HG03457 (cell line): ENCODE results near the gene SH2D3A.
"Not testable (repeated sequence)": the region's sequence is repeated elsewhere in the genome, so short reads cannot be mapped to it uniquely, and the experiment has no call there.

Experiments used
- ATAC-seq: cut with Tn5 transposase; IDR thresholded peaks from one replicate; pipeline ENCODE4 v1.9.1; 2021; ENCODE audit warnings: moderate number of reproducible peaks; ENCODE audit not compliant: unreplicated experiment

Gene SH2D3A

GRCh38 chr19:6762253-6762797, 4.9 kb downstream of the SH2D3A start:
- ATAC-seq = not testable (repeated sequence)

GRCh38 chr19:6761053-6761676, 6.1 kb downstream of the SH2D3A start:
- no peak for ATAC-seq

GRCh38 chr19:6760606-6761005, 6.6 kb downstream of the SH2D3A start:
- ATAC-seq = no peak

GRCh38 chr19:6754653-6755463, 12.4 kb downstream of the SH2D3A start:
- ATAC-seq = no peak

- no peak for ATAC-seq
These were observed 13.1 kb downstream of the SH2D3A start for GRCh38 chr19:6754136-6754535.

GRCh38 chr19:6753178-6754031, 13.8 kb downstream of the SH2D3A start:
- no peak for ATAC-seq

- no peak for ATAC-seq
These were observed 14.7 kb downstream of the SH2D3A start for GRCh38 chr19:6752256-6753177.

- no peak for ATAC-seq
These were observed 16.0 kb downstream of the SH2D3A start for GRCh38 chr19:6751189-6751588.

GRCh38 chr19:6750062-6750461, 17.2 kb downstream of the SH2D3A start:
- no peak for ATAC-seq

GRCh38 chr19:6748543-6748942, 18.7 kb downstream of the SH2D3A start:
- ATAC-seq = not testable (repeated sequence)

GRCh38 chr19:6745965-6746364, 21.3 kb downstream of the SH2D3A start:
- no peak for ATAC-seq

GRCh38 chr19:6744381-6745301, 22.6 kb downstream of the SH2D3A start:
- ATAC-seq = no peak

- ATAC-seq = no peak
These were observed 23.4 kb downstream of the SH2D3A start for GRCh38 chr19:6743714-6744380.

GRCh38 chr19:6743066-6743465, 24.2 kb downstream of the SH2D3A start:
- ATAC-seq = no peak

- no peak for ATAC-seq
These were observed 26.5 kb downstream of the SH2D3A start for GRCh38 chr19:6740589-6741343.

GRCh38 chr19:6739883-6740588, 27.2 kb downstream of the SH2D3A start:
- ATAC-seq = no peak

GRCh38 chr19:6739390-6739882, 27.8 kb downstream of the SH2D3A start, which contains the start of gene TRIP10:
TSS of gene TRIP10 (plus strand) at chr19:6739680. CDS start at chr19:6739762, 82 bp downstream.
- ATAC-seq = no peak
